BJ (cell line): Measurements from ENCODE around the gene SPATA18. TPM values are rescaled to one million over a fixed set of nuclear protein-coding genes. Genes with fewer than 3 reads are reported as not detected.

Source experiments
- CTCF ChIA-PET: fragments of 350-600 bp; formaldehyde crosslinking; extraction: SDS; loops from one replicate; lab custom pipeline; 2021; ENCODE audit warnings: antibody characterized with exemption, inconsistent platforms; lab: Yijun Ruan, JAX
- POLR2A ChIA-PET: fragments of 300-600 bp; sonication (Branson Sonifier 250); formaldehyde crosslinking; extraction: SDS; loops from one replicate; lab custom pipeline; 2021; ENCODE audit warnings: antibody characterized with exemption; lab: Charles Lee
- DNase-seq: peaks from one replicate; pipeline ENCODE4 v3.0.0-alpha.2; 2011; ENCODE audit warnings: low read depth
- H3K27me3 ChIP-seq: 2 replicates; pipeline ENCODE4 v1.6.0; 2011; ENCODE audit warnings: low read length; ENCODE audit not compliant: control insufficient read depth, insufficient read depth
- H3K36me3 ChIP-seq: 2 replicates; pipeline ENCODE4 v1.5.1; 2011; ENCODE audit warnings: low read length; ENCODE audit not compliant: control insufficient read depth, insufficient read depth
- H3K4me3 ChIP-seq: 2 replicates; pipeline ENCODE4 v1.5.1; 2011; ENCODE audit warnings: low read depth, mild to moderate bottlenecking, control low read depth, low read length
- CTCF ChIP-seq: IDR thresholded peaks from 2 replicates; pipeline ENCODE4 v1.5.1; 2011; ENCODE audit warnings: low read depth, mild to moderate bottlenecking, control low read depth, inconsistent platforms, low read length, moderate library complexity; ENCODE audit not compliant: insufficient read depth
- polyA plus RNA-seq: library from polyadenylated mRNA; depleted of rRNA; stranded (reverse); fragments of >200 nt; gene quantifications from 2 replicates; pipeline ENCODE4 v1.2.3, GENCODE V29; 2011

SPATA18 gene
- polyA plus RNA-seq, 1 experiment: 10.6 TPM

- CTCF ChIA-PET: interaction anchor here (0.7 kb wide), 1 partner anchor 49 kb away, joined by 3 read pairs; no protein-coding TSS in a partner anchor
- TF ChIP-seq CTCF: peak; percentile 37
- no peak overlapping the region for H3K4me3 ChIP-seq
- no peak for DNase-seq
- POLR2A ChIA-PET: no interaction called here
- no peaks in the 10 kb centered on the region for H3K36me3 ChIP-seq
- no peaks in the 10 kb centered on the region; the same call in 1 of the 2 replicates for H3K27me3 ChIP-seq
These were observed 52.2 kb downstream of the SPATA18 start for GRCh38 chr4:52103319-52103718.

DNA sequence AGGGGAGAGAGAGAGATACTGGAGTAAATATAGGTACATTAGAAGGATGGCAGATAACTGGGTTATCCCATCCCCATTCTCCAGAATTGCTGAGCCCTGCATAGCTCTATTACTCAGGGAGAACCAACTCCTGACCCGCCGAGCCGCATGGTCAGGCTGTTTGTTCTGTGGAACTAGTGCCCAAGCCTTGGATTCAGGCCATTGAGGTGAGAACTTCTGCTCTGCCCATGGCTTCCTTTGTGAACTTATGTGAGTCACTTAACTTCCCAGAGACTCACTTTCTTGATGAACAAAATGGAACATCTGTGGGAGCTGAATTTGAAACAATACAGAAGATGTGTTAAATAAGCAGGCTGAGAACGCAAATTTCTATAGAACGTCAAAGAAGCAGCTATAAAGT is 54.2 kb downstream of the SPATA18 start:
- POLR2A ChIA-PET: no interaction called here
- TF ChIP-seq CTCF: no peak
- CTCF ChIA-PET: interaction anchor here (1.4 to 2.1 kb wide), 2 partner anchors 11 to 440 kb away, joined by 3 to 7 read pairs; no protein-coding TSS in a partner anchor
- DNase-seq: no peak
- Histone ChIP-seq H3K36me3 (no peaks in the 10 kb centered on the region), H3K4me3 (no peak overlapping the region), H3K27me3 (no peaks in the 10 kb centered on the region; the same call in 1 of the 2 replicates)

DNA sequence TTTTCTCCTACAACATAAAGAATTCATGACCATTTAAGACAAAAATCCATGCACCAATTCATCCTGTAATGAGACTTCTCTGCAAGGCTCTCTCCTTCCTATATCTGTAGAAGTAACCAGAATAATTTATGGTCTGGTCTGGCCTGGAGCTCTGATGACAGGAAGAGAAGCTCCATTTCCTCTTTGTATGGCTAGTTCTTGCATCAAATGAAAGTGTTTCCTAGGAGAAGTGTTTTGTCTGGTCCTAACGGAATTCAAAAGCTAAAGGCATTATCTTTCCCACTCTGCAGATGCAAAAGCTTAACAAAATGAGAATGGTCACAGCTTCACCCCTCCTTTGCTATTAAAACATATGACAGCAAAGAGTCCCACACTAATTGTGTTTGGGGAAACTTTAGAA is 55.1 kb downstream of the SPATA18 start:
- H3K27me3 ChIP-seq: no peaks in the 10 kb centered on the region; the same call in 1 of the 2 replicates
- ChIA-PET POLR2A (interaction anchor here (0.6 kb wide), 1 partner anchor 534 kb away, joined by 3 read pairs; no protein-coding TSS in a partner anchor), CTCF (interaction anchor here (0.9 to 2.1 kb wide), 3 partner anchors 12 to 439 kb away, joined by 3 to 7 read pairs (median 3); no protein-coding TSS in a partner anchor)
- H3K36me3 ChIP-seq: no peaks in the 10 kb centered on the region
- no peak for DNase-seq
- no peak for TF ChIP-seq CTCF
- H3K4me3 ChIP-seq: no peak overlapping the region

DNA sequence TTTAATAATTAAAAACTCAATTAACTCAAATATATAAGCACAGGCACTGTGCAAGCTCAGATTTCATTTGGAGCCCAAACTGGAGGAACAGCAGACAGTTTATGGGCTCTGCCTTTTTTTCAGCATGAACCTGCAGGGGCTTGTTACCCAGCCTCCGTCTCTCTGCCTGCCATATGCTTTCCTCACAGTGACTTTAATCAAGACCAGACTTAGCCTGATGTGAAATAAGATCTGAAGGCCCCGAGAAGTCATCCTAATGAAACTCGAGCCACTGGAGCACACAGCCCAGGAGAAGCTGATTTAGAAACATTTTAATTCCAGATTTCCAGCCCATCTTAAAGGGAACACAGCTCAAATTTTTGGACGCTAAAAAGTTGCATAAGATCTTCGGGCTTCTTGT is 55.6 kb downstream of the SPATA18 start:
- Histone ChIP-seq H3K27me3 (no peaks in the 10 kb centered on the region; the same call in 1 of the 2 replicates), H3K4me3 (no peak overlapping the region), H3K36me3 (no peaks in the 10 kb centered on the region)
- TF ChIP-seq CTCF: no peak
- peak; percentile 67 for DNase-seq
- POLR2A ChIA-PET: interaction anchor here (0.6 kb wide), 1 partner anchor 534 kb away, joined by 3 read pairs; no protein-coding TSS in a partner anchor
- CTCF ChIA-PET: interaction anchor here (0.7 to 2.1 kb wide), 3 partner anchors 101 to 438 kb away, joined by 3 to 7 read pairs (median 3); no protein-coding TSS in a partner anchor

GRCh38 chr4:52107336-52107735 is 56.2 kb downstream of the SPATA18 start:
- ChIA-PET CTCF (interaction anchor here (0.7 to 1.5 kb wide), 3 partner anchors 11 to 268 kb away, joined by 3 to 6 read pairs (median 3); no protein-coding TSS in a partner anchor), POLR2A (no interaction called here)
- DNase-seq: no peak
- Histone ChIP-seq H3K36me3 (no peaks in the 10 kb centered on the region), H3K4me3 (no peak overlapping the region), H3K27me3 (no peaks in the 10 kb centered on the region; the same call in 1 of the 2 replicates)
- no peak for TF ChIP-seq CTCF
